H1 (cell line): ENCODE data around the gene GALT. TPM values are rescaled to one million over a fixed set of nuclear protein-coding genes. Genes with fewer than 3 reads are reported as not detected.

ENCODE experiments used
- CTCF ChIA-PET: fragments of 300-600 bp; sonication (Branson Sonifier 250); formaldehyde crosslinking; loops from one replicate; lab custom pipeline; 2021; ENCODE audit not compliant: partially characterized antibody; lab: Charles Lee
- POLR2A ChIA-PET: fragments of 300-600 bp; sonication (Branson Sonifier 250); formaldehyde crosslinking; loops from one replicate; lab custom pipeline; 2021; ENCODE audit warnings: inconsistent platforms; ENCODE audit not compliant: partially characterized antibody; lab: Charles Lee
- DNase-seq, 2 experiments: peaks; one replicate each; pipeline versions ENCODE4 v3.0.0 to v3.0.0-alpha.2; 2010 to 2022; ENCODE audit warnings: low spot score in 2 of 2, low read depth in 1 of 2, mixed read lengths in 1 of 2
- FAIRE-seq: peaks from 2 replicates; lab custom pipeline; 2011; peaks lifted over from hg19 to GRCh38; lab: Jason Lieb, UNC
- H2AFZ ChIP-seq: 2 replicates; pipeline ENCODE4 v1.8.1; 2012; ENCODE audit warnings: low read length, inconsistent platforms
- H2AK5ac ChIP-seq: 2 replicates; pipeline ENCODE4 v1.6.1; 2013; ENCODE audit warnings: low read depth, low read length
- H2BK120ac ChIP-seq: replicated peaks from 2 replicates; pipeline ENCODE3; 2013; ENCODE audit warnings: low read depth, low read length, inconsistent platforms
- H2BK12ac ChIP-seq: 2 replicates; pipeline ENCODE4 v1.6.1; 2013; ENCODE audit warnings: low read depth, low read length
- H2BK15ac ChIP-seq: 2 replicates; pipeline ENCODE4 v1.6.1; 2013; ENCODE audit warnings: low read length
- H2BK20ac ChIP-seq: 2 replicates; pipeline ENCODE4 v1.6.1; 2013; ENCODE audit warnings: low read length
- H2BK5ac ChIP-seq: 2 replicates; pipeline ENCODE4 v1.6.1; 2013; ENCODE audit warnings: low read depth, low read length
- H3K14ac ChIP-seq: 2 replicates; pipeline ENCODE4 v1.6.1; 2013; ENCODE audit warnings: inconsistent platforms; ENCODE audit not compliant: insufficient read length
- H3K18ac ChIP-seq: 2 replicates; pipeline ENCODE4 v1.6.1; 2013; ENCODE audit warnings: low read length; ENCODE audit errors: extremely low read depth
- H3K23ac ChIP-seq: 2 replicates; pipeline ENCODE4 v1.6.1; 2013; ENCODE audit warnings: inconsistent platforms; ENCODE audit not compliant: insufficient read length
- H3K23me2 ChIP-seq: 2 replicates; pipeline ENCODE4 v1.6.1; 2013; ENCODE audit warnings: low read depth, low read length
- H3K27ac ChIP-seq: 2 replicates; pipeline ENCODE4 v1.6.1; 2011; ENCODE audit warnings: low read depth, low read length, inconsistent platforms
- H3K27me3 ChIP-seq, 4 experiments: replicated peaks in 1 of 4; 1 replicate in 1 of 4; 2 replicates in 3 of 4; pipeline versions ENCODE4 v1.6.1 to v1.8.1; 2011 to 2013; ENCODE audit warnings: low read length in 3 of 4, mild to moderate bottlenecking in 3 of 4, inconsistent platforms in 2 of 4, mixed read lengths in 2 of 4, moderate library complexity in 1 of 4; ENCODE audit not compliant: control insufficient read depth in 3 of 4, insufficient read depth in 3 of 4; ENCODE audit errors: extremely low read depth in 1 of 4
- H3K36me3 ChIP-seq, 4 experiments: 2 replicates each; pipeline versions ENCODE4 v1.6.1 to v1.8.1; 2011 to 2013; ENCODE audit warnings: mild to moderate bottlenecking in 4 of 4, low read length in 3 of 4, moderate library complexity in 2 of 4, control low read depth in 1 of 4, inconsistent platforms in 1 of 4; ENCODE audit not compliant: insufficient read depth in 4 of 4, control insufficient read depth in 2 of 4
- H3K4ac ChIP-seq: replicated peaks from 2 replicates; pipeline ENCODE3; 2013; ENCODE audit warnings: low read length, low read depth, mixed read lengths, inconsistent platforms; ENCODE audit not compliant: insufficient read length
- H3K4me1 ChIP-seq, 4 experiments: replicated peaks in 1 of 4; 1 replicate in 1 of 4; 2 replicates in 3 of 4; pipeline versions ENCODE4 v1.6.1 to v1.8.1; 2011 to 2013; ENCODE audit warnings: low read length in 3 of 4, inconsistent platforms in 2 of 4, mixed read lengths in 1 of 4; ENCODE audit not compliant: insufficient read depth in 4 of 4, control insufficient read depth in 3 of 4
- H3K4me2 ChIP-seq, 2 experiments: 2 replicates each; pipeline versions ENCODE4 v1.6.1 to v1.8.1; 2011 to 2013; ENCODE audit warnings: low read depth in 2 of 2, low read length in 2 of 2, control low read depth in 1 of 2, inconsistent platforms in 1 of 2, mild to moderate bottlenecking in 1 of 2; ENCODE audit not compliant: insufficient read depth in 1 of 2
- H3K4me3 ChIP-seq, 4 experiments: fragments of 200-600, 300-600 bp in 1 of 4; sonication (generic), shearing (Covaris generic), sonication (Bioruptor Twin) in 1 of 4; 2 replicates each; pipeline versions ENCODE4 v1.5.1 to v1.8.1; 2011 to 2016; ENCODE audit warnings: low read length in 4 of 4, low read depth in 3 of 4, control low read depth in 2 of 4, inconsistent platforms in 2 of 4, mild to moderate bottlenecking in 2 of 4, mixed read lengths in 1 of 4, moderate library complexity in 1 of 4; ENCODE audit not compliant: insufficient read depth in 2 of 4; ENCODE audit errors: extremely low read depth in 1 of 4
- H3K56ac ChIP-seq: replicated peaks from 2 replicates; pipeline ENCODE3; 2013; ENCODE audit warnings: low read depth, mild to moderate bottlenecking, mixed read lengths, low read length, inconsistent platforms; ENCODE audit not compliant: insufficient read length
- H3K79me1 ChIP-seq: 2 replicates; pipeline ENCODE4 v1.6.1; 2013; ENCODE audit warnings: low read depth, low read length, control low read depth
- H3K79me2 ChIP-seq, 2 experiments: 2 replicates each; pipeline versions ENCODE4 v1.6.1 to v1.8.1; 2012 to 2013; ENCODE audit warnings: low read length in 2 of 2, mild to moderate bottlenecking in 2 of 2, inconsistent platforms in 1 of 2; ENCODE audit not compliant: insufficient read depth in 2 of 2, control insufficient read depth in 1 of 2
- H3K9ac ChIP-seq, 4 experiments: replicated peaks in 1 of 4; 1 replicate in 1 of 4; 2 replicates in 3 of 4; pipeline versions ENCODE4 v1.6.1 to v1.8.1; 2011 to 2013; ENCODE audit warnings: low read depth in 3 of 4, low read length in 3 of 4, control low read depth in 2 of 4, mild to moderate bottlenecking in 2 of 4, moderate library complexity in 2 of 4, inconsistent platforms in 1 of 4; ENCODE audit errors: extremely low read depth in 1 of 4
- H3K9me3 ChIP-seq, 2 experiments: 2 replicates each; pipeline versions ENCODE4 v1.6.1 to v1.8.1; 2012 to 2013; ENCODE audit warnings: mild to moderate bottlenecking in 2 of 2, moderate library complexity in 2 of 2, control low read depth in 1 of 2, inconsistent platforms in 1 of 2, low read depth in 1 of 2, low read length in 1 of 2, mixed read lengths in 1 of 2; ENCODE audit not compliant: insufficient read depth in 2 of 2
- H4K20me1 ChIP-seq, 2 experiments: replicated peaks in 1 of 2; 2 replicates each; pipeline versions ENCODE3 to v1.8.1; 2011 to 2013; ENCODE audit warnings: inconsistent platforms in 2 of 2, low read length in 2 of 2, mild to moderate bottlenecking in 1 of 2; ENCODE audit not compliant: insufficient read depth in 2 of 2, control insufficient read depth in 1 of 2
- H4K5ac ChIP-seq: 2 replicates; pipeline ENCODE4 v1.6.1; 2013; ENCODE audit warnings: low read length, low read depth, mixed read lengths, inconsistent platforms; ENCODE audit not compliant: insufficient read length
- H4K8ac ChIP-seq: 2 replicates; pipeline ENCODE4 v1.8.0; 2013; ENCODE audit warnings: mild to moderate bottlenecking, moderate library complexity, low read length, inconsistent platforms; ENCODE audit not compliant: insufficient read depth; ENCODE audit errors: extremely low read depth
- H4K91ac ChIP-seq: replicated peaks from 2 replicates; pipeline ENCODE3; 2013; ENCODE audit warnings: low read length, mixed read lengths, inconsistent platforms; ENCODE audit not compliant: insufficient read length
- ATF3 ChIP-seq: IDR thresholded peaks from 2 replicates; pipeline ENCODE4 v1.6.1; 2011; ENCODE audit warnings: low read depth, mild to moderate bottlenecking, low read length; ENCODE audit not compliant: insufficient read depth
- BRCA1 ChIP-seq: IDR thresholded peaks from 2 replicates; pipeline ENCODE4 v1.6.1; 2012; ENCODE audit warnings: low read depth, low read length, improper control_type of control experiment
- CHD1 ChIP-seq: IDR thresholded peaks from 2 replicates; pipeline ENCODE4 v1.6.1; 2012; ENCODE audit warnings: low read depth, low read length, improper control_type of control experiment
- RFX5 ChIP-seq: IDR thresholded peaks from 2 replicates; pipeline ENCODE4 v1.6.1; 2011; ENCODE audit warnings: low read depth, low read length, improper control_type of control experiment, borderline replicate concordance
- WGBS, 2 experiments: shearing (Covaris generic) in 1 of 2; methylation state at CpG; one replicate each; pipeline versions ENCODE4 v1.1.6 to v1.1.7; 2013 to 2015; ENCODE audit warnings: low lambda C conversion rate in 2 of 2, mixed read lengths in 2 of 2, inconsistent platforms in 1 of 2, low coverage in 1 of 2, missing lambda C conversion rate in 1 of 2; ENCODE audit not compliant: insufficient replicate concordance in 2 of 2, insufficient coverage in 1 of 2, insufficient read length in 1 of 2; ENCODE audit errors: extremely low coverage in 1 of 2, missing lambda C conversion rate in 1 of 2; 5-methylcytosine and 5-hydroxymethylcytosine counted together
- polyA plus RNA-seq, 7 experiments: library from polyadenylated mRNA; depleted of rRNA in 3 of 7; stranded (reverse) in 5 of 7; unstranded in 2 of 7; fragments of >200 nt in 5 of 7; fragments of 200-250 nt in 2 of 7; gene quantifications; 1 replicate in 5 of 7; 2 replicates in 1 of 7; 4 replicates in 1 of 7; pipeline versions ENCODE4 v1.2.1 to v1.2.3, GENCODE V29; 2011 to 2013; ENCODE audit warnings: missing spikeins in 2 of 7, mixed read lengths in 2 of 7
- total RNA-seq: library from RNA; stranded (reverse); fragmentation: NEBNext Ultra II Directional; extraction: Animal tissue kit (Norgen Biotek cat#: 25700); gene quantifications from 2 replicates; pipeline ENCODE4 v1.2.1, GENCODE V29; 2021

The GALT gene
- total and polyA plus RNA-seq, 2 of the 8 experiments (the other 6 are each of a cell fraction or from before 2014, with no cell fraction given), result 21.9 to 50.6 TPM

- Histone ChIP-seq H3K9ac (no peak overlapping the region), H2BK5ac (no peak overlapping the region), H3K36me3 (no peaks in the 10 kb centered on the region; a peak in 1 of 8 replicates), H2BK120ac (no peak overlapping the region), H3K79me1 (peaks cover 4% of the 10 kb centered on the region; the same call in 1 of the 2 replicates), H2AFZ (no peak overlapping the region), H3K4me1 (peaks cover 7 to 21% (median 13%) of the 10 kb centered on the region in 4 experiments), H3K9me3 (no peaks in the 10 kb centered on the region)
- WGBS, 2 experiments, result 85% methylated on average over 1 of the region's 1 CpG; no CpG with 5 or more reads in 1 of the 2 experiments
- CTCF ChIA-PET, result interaction anchor here (0.8 to 18.5 kb wide), 6 partner anchors 6 to 81 kb away, joined by 3 to 401 read pairs (median 57); partner anchors contain the start of genes CCL27, IL11RA, RPP25L and SIGMAR1
- POLR2A ChIA-PET, result interaction anchor here (1.2 kb wide), 1 partner anchor 11 kb away, joined by 3 read pairs; no protein-coding TSS in a partner anchor
- no peak for TF ChIP-seq ATF3
- no peak for TF ChIP-seq CHD1
- TF ChIP-seq RFX5, result no peak
- TF ChIP-seq BRCA1, result no peak
- TF ChIP-seq, all 59 proteins: peak for 0
- H3K27ac ChIP-seq, result no peak overlapping the region
- H3K4me3 ChIP-seq, result no peak overlapping the region
- H4K20me1 ChIP-seq, result peaks cover 2 to 8% of the 10 kb centered on the region in 2 experiments
- no peak for DNase-seq
- no peak overlapping the region for H3K23ac ChIP-seq
- FAIRE-seq, result no peak
- no peak overlapping the region for H2BK15ac ChIP-seq
- peaks cover 11% of the 10 kb centered on the region; the same call in 1 of the 2 replicates for H3K23me2 ChIP-seq
- no peak overlapping the region for H3K4ac ChIP-seq
- H3K27me3 ChIP-seq, result no peaks in the 10 kb centered on the region; a peak in 1 of 7 replicates
- no peak overlapping the region for H3K14ac ChIP-seq
- no peak overlapping the region for H3K56ac ChIP-seq
- H4K8ac ChIP-seq, result no peak overlapping the region
- no peak overlapping the region for H2BK12ac ChIP-seq
- no peak overlapping the region for H3K18ac ChIP-seq
- no peak overlapping the region for H2AK5ac ChIP-seq
- H4K91ac ChIP-seq, result no peak overlapping the region
- no peak overlapping the region for H3K4me2 ChIP-seq
- peaks cover 0 to 4% of the 10 kb centered on the region in 2 experiments; a peak in 1 of 4 replicates for H3K79me2 ChIP-seq
- H2BK20ac ChIP-seq, result no peak overlapping the region
- no peak overlapping the region for H4K5ac ChIP-seq
Observed at GRCh38 chr9:34642679-34643078, 3.8 kb upstream of the GALT start.
